TTC549 (cell line): Measurements from ENCODE around the gene OR4D10.
"Not testable (repeated sequence)": the region's sequence is repeated elsewhere in the genome, so short reads cannot be mapped to it uniquely, and the experiment has no call there.

Experiments used
- FAIRE-seq: peaks from 2 replicates; lab custom pipeline; 2012; peaks lifted over from hg19 to GRCh38; lab: Jason Lieb, UNC

Gene OR4D10

DNA sequence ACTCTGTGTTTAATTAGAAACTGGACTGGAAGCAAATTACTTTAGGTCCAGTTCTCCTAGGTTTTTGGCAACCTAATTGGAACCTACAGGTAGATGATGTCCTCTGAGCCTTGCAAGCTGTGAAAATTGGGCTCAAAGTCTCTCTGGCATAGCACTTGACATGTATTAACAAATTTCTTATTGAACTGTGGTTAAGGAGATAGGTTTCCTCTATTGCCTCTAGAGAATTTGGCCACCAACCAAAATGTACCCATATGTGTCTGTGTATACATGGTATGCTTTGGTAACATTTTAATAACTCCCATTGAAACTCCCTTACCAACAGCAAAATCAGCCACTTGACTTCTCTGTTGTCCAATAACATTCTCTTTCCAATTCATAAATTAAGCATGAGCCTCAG lies at the start of gene OR4D10:
OR4D10 (plus strand) TSS at position 301 of the 400 bp plus-strand sequence. CDS start 4,115 bp downstream, outside the sequence.
- no peak for FAIRE-seq

DNA sequence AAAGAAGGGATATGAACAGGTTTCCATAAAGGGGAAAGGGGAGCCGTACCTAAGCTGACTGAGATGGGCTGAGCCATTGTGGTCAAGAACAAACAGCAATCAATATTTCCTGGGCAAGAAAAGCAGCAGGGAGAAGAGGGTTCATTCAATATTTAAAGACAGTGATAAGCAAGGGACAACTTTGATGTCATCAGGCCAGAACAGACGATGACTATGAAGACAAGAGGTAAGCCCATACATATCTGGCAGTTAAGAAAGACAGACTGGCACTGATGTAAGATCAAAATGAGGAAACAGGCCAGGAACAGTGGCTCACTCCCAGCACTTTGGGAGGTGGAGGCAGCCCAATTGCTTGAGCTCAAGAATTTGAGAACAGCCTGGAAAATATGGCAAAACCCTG lies 49.3 kb upstream of the OR4D10 start:
- no peak for FAIRE-seq

DNA sequence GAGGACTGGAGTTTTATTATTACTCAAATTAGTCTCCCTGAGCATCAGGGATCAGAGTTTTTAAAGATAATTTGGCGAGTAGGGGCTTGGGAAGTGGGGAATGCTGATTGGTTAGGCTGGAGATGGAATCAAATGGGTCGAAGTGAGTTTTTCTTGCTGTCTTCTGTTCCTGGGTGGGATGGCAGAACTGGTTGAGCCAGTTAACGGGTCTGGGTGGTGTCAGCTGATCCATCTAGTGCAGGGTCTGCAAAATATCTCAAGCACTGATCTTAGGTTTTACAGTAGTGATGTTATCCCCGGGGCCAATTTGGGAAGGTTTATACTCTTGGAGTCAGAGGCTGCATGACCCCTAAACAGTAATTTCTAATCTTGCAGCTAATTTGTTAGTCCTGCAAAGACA lies 48.0 kb upstream of the OR4D10 start:
- no peak for FAIRE-seq

DNA sequence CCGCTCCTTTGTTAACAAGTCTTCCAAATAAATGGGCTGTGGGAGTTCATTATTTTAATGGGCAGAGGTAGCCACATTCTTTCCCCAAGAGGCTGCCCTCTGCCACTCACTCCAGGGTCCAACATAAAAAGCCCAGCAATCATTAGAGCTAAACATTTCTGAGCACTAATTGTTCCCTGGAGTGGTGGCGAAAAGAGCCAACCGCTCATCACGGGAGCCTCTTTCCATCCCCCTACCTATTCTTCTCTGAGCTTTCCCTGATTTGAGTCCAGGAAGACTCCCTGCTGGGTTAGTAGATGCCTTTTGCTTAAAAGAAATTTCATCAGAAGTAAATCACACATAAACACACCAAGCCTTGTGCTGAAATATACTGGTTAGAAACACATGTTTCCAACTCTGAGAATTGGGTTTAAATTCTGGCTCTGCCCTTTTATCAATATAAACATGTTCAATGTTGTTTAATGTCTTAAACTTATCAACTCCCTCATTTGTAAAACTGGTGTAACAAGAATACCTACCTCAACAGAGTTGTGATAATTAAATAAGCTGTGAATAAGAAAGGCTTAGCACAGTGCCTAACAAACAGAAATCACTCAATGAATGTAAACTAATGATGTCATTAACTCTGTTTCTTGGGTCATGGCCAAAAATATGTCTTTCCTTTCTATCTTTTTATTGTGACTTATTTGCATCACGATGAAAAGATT lies 46.6 kb upstream of the OR4D10 start, which contains the start of gene OR5A2:
OR5A2 (minus strand) TSS at position 53 of the 707 bp plus-strand sequence. CDS start 3,460 bp downstream, outside the sequence.
- FAIRE-seq: no peak

DNA sequence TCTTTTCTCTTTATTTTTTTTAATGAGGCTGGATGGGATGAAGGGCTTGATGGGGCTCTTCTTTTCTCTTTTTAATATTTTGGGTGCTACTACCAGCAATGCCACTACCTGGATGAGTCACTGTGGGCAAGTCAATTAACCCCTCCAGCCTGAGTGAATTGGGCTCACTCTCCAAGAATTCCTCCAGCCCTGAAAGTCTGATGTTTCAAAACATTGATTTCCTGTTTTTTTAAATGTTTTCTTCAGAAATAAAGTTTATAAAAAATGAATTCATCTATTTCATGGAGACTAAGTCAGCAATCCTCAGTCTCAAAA lies 46.1 kb upstream of the OR4D10 start:
- FAIRE-seq: no peak

DNA sequence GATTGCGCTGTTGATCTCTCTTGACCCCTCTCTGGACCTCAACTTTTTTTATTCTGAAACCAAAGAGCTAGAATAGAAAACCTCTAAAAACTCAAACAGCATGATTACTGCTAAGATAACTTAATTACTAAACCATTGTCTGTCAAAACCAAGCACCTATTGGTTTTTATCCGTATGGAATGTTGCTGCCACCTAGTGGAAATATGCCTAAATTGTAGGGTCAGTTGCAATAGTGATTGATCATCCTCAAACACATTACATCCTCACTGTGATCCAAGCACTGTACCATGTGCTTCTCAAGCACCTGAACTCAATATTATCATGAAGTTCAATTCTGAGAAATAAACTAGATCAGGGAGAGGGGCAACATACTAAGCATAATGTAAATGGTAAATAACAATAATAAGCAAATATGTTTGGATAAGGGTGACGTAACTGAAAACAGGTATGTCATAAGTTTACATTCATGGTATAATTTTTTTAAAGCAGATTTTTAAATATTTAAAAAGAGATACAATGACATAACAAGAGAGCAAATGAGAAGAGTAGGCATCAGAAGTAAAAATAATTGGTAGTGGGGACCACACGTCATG lies 43.1 kb upstream of the OR4D10 start:
- peak; percentile 65 for FAIRE-seq

DNA sequence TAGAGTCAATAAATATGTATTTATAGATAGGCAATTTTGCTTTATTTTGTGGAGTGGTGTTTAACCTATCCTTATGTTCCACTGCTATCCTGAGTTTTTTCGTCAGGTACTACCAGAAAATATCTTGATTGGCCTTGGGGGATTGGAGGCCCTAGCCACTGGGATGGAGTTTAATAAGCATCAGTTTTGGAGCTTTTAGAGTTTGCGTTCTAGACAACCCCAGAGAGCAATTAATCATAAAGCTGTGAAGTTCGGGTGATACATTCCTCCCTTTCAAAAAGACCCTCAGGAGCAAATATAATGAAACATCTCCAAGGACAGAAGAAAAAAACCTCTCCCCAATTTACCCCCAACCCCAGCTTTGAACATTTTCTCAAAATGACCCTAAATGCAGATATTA lies 36.9 kb upstream of the OR4D10 start, which contains the start of gene OR5A1:
OR5A1 (plus strand) TSS at position 301 of the 400 bp plus-strand sequence. CDS start 6,700 bp downstream, outside the sequence.
- no peak for FAIRE-seq

DNA sequence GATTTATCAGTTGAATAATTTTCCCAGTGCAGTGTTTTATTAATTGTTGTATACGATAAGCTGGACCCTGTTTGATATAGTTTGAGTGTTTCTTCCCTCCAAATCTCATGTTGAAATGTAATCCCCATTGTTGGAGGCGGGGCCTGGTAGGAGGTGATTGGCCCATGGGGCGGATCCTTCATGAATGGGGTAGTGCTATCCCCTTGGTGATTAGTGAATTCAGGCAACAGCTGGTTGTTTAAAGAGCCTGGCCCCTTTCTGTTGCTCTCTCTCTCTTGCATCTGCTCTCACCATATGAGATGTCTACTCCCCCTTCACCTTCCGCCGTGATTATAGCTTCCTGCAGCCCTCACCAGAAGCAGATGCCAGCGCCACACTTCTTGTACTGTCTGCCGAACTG lies 35.3 kb upstream of the OR4D10 start:
- FAIRE-seq: no peak

DNA sequence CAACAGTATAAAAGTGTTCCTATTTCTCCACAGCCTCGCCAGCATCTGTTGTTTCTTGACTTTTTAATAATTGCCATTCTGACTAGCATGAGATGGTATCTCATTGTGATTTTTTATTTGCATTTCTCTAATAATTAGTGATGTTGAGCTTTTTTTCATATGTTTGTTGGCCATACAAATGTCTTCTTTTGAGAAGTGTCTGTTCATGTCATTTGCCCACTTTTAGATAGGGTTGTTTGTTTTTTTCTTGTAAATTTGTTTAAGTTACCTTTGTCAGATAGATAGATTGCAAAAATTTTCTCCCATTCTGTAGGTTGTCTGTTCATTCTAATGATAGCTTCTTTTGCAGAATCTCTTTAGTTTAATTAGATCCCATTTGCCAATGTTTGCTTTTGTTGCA lies 27.5 kb upstream of the OR4D10 start:
- not testable (repeated sequence) for FAIRE-seq

DNA sequence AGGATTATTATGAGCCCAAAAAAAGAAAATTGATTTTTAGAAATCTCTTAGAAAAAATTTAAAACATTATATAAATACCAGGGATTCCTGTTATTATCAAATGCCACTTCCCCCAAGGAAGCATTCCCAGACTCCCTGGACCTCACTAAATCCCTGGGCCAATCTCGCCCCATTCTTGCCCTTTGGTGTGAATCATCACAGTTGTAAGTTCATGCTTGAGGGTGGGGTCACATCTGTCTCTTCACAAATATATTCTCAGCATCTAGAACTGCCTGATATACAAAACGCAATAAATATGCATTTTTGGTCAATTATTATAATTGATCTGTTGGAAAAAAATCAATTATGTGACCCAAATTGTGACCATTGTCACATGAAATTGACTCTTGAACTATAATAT lies 24.6 kb upstream of the OR4D10 start:
- no peak for FAIRE-seq

DNA sequence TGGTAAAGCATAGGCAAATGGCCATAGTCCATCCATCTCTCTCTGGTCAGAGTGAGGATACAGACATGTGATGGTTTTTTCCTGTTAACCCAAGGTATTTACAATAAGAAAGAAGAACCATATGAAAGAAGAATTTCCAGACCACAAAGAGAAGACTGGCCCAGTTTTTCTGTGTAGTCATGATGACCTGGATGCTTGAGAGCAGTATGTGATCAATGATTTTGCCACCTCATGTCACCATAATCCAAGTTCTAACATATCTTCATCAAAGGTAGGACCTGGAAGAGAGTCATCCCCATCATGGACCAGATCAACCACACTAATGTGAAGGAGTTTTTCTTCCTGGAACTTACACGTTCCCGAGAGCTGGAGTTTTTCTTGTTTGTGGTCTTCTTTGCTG lies 16.5 kb upstream of the OR4D10 start, which contains the start of gene OR4D6:
OR4D6 (plus strand) TSS at position 301 of the 400 bp plus-strand sequence; CDS start at position 301, 0 bp downstream.
- no peak for FAIRE-seq

DNA sequence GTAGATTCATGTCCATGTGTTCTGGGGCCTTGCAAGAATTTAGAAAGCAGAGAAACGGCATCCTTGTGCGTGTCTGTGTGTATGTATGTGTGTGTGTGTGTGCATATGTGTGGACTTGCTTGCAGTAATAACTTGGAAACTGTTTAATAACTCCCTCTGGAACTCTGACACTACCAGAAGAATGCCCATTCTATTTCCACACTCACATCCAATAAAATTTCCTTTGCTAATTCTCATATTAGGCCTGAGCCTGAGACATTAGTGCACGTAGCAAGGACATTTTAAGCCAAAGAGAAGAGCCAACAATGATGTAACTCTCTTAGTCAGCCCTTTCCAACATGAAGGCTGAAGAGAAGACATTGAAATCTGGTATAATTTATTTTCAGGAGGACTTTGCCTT lies 13.2 kb upstream of the OR4D10 start:
- no peak for FAIRE-seq

DNA sequence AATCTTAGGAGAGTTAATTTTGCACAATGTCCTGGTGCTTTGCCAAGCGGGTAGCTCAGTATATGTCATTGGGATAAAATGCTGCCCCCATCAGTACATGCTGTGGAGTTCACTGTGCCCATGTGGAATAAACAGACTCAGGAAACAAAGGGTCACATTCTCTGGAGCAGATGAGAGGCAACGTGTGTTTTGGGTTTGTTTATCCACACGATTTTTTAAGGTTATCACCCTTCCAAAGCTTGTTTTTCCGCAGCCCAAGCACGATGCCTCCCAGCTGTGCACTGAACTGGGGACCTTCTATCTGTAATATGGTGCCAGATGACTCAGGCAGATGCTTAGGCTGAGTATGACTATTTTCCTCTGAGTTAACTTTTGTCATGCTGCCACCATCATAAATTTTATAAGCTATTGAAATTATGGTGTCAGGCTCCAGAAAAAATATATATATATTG lies 9.9 kb upstream of the OR4D10 start:
- FAIRE-seq: no peak

DNA sequence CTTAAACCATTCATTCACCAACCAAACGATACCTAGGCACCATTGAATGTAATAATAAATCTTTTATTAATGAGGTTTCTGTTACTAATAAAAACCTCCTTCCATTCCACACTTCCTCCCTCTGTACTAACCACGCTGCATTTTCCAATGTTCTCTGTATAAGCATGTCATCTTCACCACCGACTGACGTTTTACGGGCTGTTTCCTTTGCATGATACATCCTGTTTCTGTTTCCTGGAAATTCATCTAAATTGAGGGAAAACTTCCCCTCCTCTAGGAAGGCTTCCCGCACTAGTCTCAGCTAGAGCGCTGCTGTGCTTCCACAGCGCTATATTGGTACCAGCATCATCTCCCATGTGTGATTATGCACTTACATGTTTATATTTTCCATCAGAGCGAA lies 2.1 kb downstream of the OR4D10 start:
- no peak for FAIRE-seq

DNA sequence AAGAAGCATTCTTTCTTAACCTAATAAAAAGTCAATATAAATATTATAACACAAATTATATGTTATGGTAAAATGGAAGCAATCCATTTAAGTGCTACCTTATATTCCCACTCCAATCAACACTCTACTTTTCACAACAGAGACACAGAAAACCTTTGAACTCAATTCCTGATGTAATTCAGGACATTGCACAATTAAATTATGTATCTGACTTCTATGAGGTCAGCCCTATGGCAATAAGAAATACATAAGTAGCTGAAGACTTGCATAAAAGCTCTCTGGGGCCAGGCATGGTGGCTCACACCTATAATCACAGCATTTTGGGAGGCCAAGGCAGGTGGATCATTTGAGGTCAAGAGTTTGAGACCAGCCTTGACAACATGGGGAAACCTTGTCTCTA lies 6.8 kb downstream of the OR4D10 start:
- FAIRE-seq: no peak

DNA sequence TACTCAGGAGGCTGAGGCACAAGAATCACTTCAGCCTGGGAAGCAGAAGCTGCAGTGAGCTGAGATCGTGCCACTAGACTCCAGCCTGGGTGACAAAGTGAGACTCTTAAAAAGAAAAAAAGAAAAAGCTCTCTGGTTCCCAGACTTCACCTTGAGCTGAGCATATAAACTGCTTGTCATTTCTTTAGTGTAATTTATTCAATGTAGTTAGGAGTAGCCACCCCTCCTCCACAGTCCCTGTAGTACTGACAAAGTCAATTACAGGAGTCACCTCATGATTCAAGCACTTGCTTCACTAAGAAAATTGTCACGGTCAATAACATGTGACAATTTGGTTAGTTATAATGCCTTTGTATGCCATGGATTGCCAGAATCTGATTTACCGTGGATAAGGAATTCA lies 7.2 kb downstream of the OR4D10 start:
- no peak for FAIRE-seq

DNA sequence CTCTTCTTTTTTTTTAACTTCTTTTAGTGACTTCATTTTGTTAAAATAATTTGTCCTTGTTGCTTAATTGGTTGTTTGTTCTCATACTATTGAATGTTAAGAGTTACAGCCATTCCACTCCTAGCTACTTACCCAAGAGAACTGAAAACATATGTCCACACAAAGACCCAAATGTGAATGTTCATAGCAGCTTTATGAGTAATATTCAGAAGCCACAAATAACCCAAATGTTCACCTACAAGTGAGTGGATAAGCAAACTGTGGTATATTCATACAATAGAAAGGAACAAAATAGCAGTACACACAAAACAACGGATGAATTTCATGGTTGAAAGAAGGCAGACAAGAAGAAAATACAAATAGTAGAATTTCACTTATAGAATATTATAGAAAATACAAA lies 28.8 kb downstream of the OR4D10 start:
- no peak for FAIRE-seq

DNA sequence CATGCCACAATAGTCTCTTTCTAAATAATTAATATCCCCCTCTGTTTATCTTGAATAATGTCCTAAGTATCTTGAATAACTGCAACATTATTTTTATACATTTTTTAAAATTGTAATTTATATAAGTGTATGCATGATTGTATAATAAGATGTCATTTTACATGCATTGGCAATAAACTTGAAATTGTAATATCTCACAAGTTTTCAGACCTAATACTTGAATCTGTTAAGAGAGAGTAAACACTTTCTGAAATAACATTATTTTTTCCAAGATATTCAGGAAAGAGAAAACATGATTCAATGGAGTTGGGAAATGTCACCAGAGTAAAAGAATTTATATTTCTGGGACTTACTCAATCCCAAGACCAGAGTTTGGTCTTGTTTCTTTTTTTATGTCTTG lies 30.2 kb downstream of the OR4D10 start, which contains the start of gene OR4D11:
OR4D11 (plus strand) TSS at position 301 of the 400 bp plus-strand sequence; CDS start at position 301, 0 bp downstream.
- FAIRE-seq: no peak

DNA sequence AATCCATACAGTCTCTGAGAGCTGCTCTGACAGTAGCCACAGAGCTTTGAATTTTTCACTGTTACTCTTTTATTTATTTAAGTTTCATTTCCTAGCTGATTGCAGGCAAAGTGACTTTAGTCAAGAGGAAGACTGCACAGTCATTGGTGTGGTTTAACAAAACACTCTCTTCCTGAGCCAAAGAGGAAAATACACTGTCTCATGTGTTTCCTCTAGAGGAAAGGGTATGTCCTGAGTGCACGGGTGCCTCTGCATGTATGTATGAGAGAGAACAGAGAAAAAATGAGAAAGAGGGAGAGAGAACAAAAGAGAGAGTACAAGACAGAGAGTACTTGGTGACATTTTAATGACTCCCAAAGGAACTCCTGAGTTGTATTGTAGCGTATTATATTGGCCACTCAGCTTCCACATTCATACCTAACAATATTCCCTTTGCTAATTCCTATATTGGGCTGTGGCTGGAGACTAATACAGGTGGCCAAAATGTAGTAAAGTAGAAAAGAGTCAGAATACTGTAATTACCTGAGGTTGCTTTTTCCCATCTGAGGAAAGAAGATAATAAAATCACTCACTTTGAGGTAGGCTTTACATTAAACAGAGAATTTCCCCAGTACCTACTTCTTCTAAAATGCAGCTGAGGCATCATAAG lies 38.0 kb downstream of the OR4D10 start, which contains the start of gene OR4D9:
OR4D9 (plus strand) TSS at position 599 of the 649 bp plus-strand sequence. CDS start 3,374 bp downstream, outside the sequence.
- FAIRE-seq: no peak

DNA sequence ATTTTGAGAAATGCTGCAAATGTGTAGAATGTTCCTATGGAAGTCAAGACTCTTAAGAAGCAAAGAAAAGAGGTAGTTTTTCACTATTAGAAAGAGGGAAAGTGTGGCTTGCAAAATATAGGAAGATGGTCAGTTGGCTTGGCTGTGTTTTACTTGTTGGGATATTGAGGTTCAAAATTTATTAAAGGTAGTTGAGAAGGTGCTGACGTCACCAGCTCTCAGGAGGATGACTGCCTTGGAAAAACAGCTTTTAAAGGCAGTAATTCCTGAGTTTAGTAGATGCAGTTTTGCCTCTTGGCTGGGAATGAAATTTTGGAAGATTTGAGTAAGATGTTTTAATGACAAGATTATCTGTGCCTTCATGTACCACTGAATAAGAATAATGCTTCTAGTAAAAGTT lies 38.6 kb downstream of the OR4D10 start:
- no peak for FAIRE-seq

DNA sequence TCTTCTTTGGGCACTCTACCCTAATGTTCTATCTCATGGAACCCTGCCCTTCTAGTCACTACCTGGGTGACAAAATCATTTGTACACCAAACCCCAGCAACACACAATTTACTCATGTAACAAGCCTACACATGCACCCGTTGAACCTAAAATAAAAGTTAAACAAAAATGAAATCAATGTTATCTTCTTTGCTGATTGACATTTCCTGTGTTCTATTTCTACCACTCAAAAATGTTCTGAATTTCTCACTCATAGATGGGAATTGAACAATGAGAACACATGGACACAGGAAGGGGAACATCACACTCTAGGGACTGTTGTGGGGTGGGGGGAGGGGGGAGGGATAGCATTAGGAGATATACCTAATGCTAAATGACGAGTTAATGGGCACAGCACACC lies 47.0 kb downstream of the OR4D10 start:
- FAIRE-seq: not testable (repeated sequence)

DNA sequence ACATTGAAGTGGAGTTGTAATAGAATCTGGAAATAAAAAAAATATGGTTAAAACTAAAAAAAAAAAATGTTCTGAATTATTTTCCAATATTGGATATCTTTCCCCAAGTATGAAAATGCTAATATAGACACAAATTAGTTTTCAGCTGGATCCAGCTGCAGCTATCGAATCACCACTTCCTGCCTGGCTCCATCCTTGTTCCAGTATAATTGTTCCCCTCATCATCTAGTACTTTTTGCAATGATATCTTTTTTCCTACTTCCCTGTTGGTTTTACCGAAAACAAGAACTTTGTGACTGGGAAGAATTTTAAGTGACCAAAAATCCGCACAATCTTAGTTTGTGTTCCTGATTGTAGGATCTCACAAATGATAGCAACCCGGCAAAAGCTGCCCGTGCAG lies 47.6 kb downstream of the OR4D10 start:
- FAIRE-seq: no peak

DNA sequence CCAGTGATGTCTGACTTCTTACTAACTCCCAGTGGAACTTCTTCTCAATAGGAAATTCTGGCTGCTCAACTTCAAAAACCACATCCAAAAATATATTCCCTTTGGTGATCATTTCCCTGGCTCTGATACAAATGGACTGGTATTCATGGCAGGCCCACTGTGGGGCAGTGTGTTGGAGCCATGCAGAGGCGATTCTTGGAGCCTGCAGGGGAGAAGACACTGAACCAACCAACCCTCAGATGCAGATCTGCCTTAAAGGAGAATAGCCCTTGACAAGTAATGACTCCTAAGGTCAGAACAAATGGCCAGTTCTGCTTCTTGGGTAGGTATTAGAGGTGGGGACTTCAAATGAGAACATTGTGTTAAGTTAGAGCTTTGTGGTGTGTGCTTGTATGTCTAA lies 50.4 kb downstream of the OR4D10 start:
- no peak for FAIRE-seq
